GM18951 (cell line): Measurements from ENCODE around the gene AP5Z1.

Experiments used
- POLR2A ChIP-seq: IDR thresholded peaks from 4 replicates; pipeline ENCODE4 v1.6.1; 2011; ENCODE audit warnings: mild to moderate bottlenecking; ENCODE audit not compliant: insufficient read length, insufficient read depth; ENCODE audit errors: extremely low read depth
- in situ Hi-C: fragments of 300-500 bp; cut with MboI; formaldehyde crosslinking; loops from one replicate; pipeline ENCODE4 v1.12.0; 2022; ENCODE audit warnings: low sequenced_read_pairs, mixed read lengths, inconsistent platforms; ENCODE audit not compliant: unreplicated experiment

AP5Z1 gene

DNA sequence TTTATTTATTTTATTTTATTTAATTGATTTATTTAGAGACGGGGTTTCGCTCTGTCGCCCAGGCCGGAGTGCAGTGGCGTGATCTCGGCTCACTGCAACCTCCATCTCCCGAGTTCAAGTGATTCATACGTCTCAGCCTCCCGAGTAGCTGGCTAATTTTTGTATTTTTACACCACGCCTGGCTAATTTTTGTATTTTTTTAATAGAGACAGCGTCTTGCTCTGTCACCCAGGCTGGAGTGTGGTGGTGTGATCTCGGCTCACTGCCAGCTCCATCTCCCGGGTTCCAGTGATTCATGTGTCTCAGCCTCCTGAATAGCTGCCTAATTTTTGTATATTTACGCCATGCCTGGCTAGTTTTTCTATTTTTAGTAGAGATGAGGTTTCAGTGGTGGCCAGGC, 34.2 kb downstream of the AP5Z1 start:
- in situ Hi-C loops: no loop called here
- no peak for TF ChIP-seq POLR2A

DNA sequence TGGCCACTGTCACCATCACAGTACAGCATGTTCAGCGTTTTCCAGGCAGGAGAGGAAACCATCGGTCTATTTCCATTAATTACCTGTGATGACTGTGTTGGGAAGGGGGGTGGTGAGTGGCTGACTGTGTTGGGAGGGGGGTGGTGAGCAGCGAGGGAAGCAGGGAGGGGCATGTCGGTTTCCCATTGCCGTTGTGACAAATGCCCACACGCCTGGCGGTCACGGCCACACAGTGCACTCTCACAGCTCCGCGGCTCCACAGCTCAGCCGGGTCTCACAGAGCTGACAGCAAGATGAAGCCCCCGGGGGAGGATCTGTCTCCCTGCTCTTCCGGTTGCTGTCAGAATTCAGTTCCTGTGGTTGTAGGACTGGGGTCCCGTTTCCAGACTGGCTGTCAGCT, 39.0 kb downstream of the AP5Z1 start:
- TF ChIP-seq POLR2A: no peak
- in situ Hi-C loops: no loop called here

DNA sequence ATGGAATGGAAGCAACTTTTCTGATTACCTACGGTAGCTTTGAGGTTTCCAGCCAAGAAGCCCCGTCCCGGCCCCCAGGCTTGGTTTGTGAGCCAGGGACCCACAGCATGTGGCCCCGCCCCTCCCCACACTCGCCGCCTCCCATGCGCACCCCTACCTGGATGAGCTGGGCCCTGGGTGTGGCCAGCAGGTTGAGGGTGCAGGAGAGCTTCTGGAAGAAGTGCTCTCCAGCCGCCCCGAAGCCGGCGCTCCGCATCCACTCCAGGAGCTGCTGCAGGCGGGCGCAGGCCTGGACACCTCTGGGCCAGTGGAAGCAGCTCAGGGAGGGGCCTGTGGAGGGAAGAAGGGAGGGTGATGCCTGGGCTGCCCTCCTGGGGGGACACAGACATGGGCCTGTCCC, 39.7 kb downstream of the AP5Z1 start:
- in situ Hi-C loops: no loop called here
- TF ChIP-seq POLR2A: no peak

DNA sequence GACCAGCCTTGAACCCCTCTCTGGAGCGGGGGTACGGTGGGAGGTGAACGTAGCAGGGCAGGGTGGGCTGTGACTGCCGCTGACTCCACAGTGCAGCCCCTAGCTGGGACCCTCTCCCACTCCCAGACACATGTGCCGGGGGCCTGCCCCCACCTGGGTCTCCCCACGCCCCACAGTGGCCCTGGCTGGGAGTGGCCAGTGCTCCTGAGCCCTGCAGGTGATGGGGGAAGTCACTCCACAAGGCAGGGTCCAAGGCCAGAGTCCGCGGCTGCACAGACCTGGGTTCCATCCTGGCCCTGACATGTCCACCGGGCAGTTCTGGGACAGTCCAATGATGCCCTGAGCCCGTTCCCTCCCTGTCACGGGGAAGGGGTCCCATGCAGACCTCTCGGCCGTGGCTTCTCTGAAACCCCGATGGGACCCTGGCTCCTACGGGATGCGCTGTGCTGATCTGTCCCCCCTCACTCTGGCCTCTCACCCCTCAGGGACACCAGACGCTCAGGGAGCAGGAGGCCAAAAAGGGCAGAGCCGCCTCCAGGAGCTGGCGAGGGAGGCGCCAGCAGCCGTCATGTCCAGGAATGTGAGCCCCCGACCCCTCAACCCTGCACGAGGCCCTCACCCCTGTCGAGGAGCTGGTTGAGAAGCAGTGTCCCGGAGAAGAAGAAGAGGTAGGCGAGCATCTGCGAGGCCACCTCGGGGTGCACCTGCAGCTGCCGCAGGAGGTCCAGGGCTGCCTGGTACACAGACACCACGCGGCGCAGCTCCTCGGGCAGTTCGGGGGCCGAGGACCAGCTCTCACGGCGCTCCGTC, 40.4 kb downstream of the AP5Z1 start:
- in situ Hi-C loops: no loop called here
- no peak for TF ChIP-seq POLR2A

DNA sequence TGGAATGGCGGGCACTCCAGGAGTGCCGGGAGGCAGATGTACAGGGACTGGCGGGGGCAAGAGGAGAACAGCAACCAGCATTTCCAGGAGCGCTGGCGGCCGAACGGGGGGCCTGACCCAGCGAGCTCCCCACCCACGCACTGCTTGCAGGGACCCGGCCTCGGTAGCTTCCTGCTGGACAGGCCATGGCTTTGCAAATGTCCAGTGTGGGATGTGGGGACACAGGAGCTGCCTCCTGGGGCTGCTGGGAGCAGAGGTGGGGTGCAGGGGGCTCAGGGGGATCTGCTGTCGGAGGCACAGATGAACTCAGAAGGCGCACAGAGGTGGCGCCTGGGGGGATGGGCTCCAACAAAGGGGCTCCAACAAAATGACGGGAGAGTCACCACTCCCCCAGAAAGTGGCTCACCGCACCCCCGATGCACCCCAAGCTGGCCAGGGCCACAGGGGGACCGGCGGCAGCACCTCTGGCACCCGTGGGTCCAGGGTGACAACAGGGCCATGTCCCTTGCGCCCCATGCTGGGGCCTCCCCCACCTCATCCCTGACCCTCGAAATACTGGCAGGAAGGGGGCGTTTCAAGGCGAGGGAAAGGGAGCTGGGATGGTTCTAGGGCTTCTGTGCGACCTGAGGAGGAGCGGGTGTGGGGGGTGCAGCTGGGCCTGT, 41.1 kb downstream of the AP5Z1 start:
- in situ Hi-C loops: no loop called here
- no peak for TF ChIP-seq POLR2A

DNA sequence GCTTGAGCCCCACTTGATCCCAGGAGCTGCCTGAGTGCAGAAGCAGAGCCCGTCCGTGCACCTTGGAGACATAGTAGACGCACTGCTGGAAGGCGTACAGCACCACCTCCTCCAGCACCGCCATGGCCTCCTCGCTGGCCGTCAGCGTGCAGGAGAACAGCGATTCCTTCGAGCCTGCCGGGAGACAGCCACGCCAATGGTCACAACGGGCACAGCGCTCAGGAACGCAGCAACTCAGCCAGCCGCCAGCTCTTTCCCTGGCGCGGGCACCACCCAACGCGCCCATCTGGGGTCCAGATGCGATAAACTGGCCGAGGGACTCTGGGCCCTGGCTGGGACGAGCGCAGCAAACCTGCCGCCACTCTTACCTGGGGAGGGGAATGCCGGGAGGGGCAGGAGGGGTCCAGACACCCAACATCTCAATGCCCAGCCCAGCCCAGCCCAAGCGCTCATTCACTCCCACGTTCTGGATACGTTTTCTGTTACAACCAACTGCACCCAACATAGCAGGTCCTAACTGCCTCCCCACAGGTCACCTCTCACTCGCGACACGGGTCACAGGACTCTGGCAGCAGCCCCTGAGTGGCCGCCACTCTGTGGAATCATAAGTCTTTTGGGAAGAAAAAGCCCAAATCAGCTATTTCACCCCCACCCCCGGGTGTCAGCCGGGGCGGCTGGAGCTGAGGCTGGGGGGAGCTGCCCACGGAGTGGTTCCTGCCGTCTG, 41.9 kb downstream of the AP5Z1 start:
- in situ Hi-C loops: no loop called here
- TF ChIP-seq POLR2A: no peak

DNA sequence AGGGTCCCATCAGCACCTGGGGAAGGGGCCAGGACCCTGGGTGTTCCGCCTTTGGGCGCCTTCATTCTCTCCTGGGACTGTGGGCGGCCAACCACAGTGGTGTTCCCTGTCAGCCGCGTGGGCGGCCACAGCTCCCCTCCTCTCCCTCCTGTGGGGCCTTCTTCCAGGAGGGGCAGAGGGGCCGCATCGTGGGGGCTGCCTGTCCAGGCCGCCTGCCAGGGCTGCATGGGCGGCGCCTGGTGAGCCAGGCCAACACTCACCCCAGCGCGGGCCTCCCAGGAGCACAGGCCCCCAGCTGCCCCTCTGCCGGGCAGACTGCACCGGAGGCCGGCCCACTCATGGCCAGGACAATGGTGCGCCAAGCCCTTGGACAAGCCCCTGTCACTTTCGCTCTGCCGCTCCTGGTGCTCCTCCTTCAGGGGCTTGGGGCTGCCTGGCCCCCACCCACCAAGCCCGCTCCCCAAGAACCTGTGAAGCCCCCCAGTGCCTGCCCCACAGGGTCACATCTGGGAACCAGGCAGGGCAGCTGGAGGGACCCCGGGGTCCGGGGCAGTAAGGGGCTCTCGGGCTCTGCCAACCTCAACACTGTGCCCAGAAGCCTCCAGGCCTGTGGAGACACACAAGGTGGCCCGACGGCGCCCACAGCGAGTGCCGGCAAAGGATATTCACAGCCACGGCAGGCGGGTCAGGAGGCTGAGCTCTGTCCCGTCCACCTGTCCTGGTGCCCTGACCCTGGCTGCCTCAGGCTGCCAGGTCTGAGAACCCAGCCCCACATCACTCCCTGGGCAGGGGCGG, 42.8 kb downstream of the AP5Z1 start:
- in situ Hi-C loops: no loop called here
- no peak for TF ChIP-seq POLR2A

DNA sequence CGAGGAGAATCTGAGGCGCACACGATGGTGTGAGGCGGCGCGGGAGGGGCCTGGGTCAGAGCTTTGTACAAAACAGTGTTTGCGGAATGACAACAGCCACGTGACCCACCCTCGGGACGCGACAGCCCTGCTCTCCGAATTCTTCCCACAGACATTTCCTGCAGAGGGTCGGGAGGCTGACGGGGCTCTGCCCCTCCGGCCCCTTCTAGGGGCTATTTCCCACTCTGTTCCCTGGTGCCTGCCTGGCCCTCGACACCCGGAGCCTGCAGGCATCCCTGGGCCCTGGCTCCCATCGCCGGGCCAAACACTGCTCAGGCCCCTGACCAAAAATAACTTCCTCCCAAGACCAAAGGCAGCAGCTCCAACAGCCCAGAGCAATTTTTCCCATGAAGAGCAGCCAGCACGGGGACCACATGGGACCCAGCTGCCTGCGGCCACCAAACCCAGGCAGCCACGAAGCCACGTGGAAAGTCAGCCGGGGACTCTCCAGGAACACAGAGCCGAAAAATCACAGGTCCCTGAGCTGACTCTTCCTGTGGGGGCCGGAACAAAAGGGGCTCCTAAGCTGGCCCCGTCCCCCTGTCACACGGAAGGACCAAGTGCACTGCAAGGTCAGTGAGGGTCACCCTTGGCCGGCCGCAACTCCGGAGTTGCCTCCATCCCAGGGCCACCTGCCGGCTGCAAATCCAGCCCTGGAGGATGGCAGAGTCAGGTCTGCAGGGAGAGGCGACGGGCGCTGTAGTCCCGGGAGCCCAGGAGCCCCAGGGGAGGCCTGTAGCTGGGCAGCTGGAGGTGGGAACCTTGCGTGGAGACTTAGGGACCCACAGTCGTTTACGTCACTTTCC, 44.4 kb downstream of the AP5Z1 start:
- TF ChIP-seq POLR2A: no peak
- in situ Hi-C loops: no loop called here

DNA sequence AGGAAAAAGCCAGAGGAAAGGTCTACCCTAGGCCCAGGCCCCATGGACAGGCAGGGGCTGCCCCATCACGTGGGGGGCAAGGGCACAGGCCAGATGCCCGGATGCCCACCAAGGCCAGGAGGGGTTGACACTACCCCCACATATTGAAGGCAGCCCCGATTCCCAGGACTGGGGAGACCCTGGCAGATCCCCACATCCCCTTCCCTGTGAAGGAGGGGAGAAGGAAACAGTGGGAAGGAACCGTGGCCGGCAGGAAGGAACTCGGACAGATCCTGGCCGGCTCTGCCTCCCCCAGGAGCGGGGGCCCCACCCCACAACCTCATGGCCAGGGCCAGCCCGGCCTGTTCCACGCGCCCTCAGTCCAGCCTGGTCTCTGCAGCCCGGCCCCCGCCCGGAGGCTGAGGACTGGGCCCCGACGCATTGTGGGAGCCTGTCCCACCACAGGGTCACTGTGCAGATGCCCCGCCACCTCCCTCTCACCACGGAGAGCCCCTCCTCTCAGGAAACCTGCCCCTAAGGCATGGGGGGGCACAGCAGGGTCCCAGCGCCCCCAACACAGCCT, 45.1 kb downstream of the AP5Z1 start:
- in situ Hi-C loops: no loop called here
- TF ChIP-seq POLR2A: no peak

DNA sequence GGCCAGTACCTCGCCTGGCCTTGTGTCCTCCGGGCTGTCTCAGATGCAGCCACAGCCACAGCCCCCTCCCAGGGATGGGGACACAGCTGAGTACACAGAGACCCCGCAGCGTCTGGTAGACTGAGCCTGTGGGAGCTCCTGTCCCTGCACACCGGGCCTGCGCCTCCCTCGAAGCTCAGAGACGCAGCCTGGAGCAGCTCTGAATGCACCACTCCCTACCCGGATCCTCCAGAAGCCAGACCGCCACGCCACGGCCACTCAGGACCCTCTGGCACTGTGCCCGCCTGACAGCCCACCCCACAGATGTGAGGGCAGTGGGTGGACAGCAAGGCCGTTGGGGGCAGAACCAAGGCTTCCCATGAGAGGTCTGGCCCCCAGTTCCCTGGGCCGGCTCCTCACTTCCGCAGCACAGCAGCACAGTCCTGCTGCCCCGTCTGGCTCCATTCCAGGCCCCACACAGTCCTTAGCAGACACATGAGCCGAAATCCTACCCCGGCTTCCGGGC, 45.6 kb downstream of the AP5Z1 start:
- in situ Hi-C loops: no loop called here
- no peak for TF ChIP-seq POLR2A

DNA sequence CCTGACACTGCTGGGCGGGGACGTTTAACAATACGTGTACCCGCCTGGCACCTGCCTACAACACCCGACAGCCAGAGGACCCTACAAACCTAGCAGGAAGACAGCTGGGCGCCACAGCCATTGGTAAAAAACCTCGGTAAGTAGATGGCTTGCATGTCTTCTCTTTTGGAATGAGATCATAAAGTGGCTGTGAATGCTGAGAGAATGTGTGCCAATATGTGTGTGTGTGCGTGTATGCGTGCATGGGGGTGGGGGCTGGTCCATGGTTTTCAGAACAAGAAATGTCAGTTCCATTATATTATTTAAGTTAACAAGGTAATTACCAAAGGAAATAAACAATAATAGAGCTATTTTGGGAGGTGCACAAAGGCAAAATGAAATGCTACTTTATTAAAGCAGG, 47.3 kb downstream of the AP5Z1 start:
- TF ChIP-seq POLR2A: no peak
- in situ Hi-C loops: no loop called here
